ENCODE measurements around the gene SLC6A2. TPM values are rescaled to one million over a fixed set of nuclear protein-coding genes. Genes with fewer than 3 reads are reported as not detected.

Gene SLC6A2
- total and polyA plus RNA-seq, 2 of the 13 experiments (the other 11 are each of a cell fraction or from before 2014, with no cell fraction given) = 0.62 to 0.66 TPM

GRCh38 chr16:55622930-55623561, 32.7 kb upstream of the SLC6A2 start (continued):
- TF ChIP-seq IRF9 (CRISPR knock-in tag; IDR thresholded peaks at IDR 0.05; ENCODE audit: borderline replicate concordance) = peak; percentile 77
- no peak for TF ChIP-seq POLR2AphosphoS2 (IDR thresholded peaks at IDR 0.05; ENCODE audit: low read depth, low read length)
- TF ChIP-seq ZNF260 (CRISPR knock-in tag; IDR thresholded peaks at IDR 0.05; ENCODE audit: borderline replicate concordance, low read depth) = no peak
- peak; percentile 94 for TF ChIP-seq EED (CRISPR knock-in tag; IDR thresholded peaks at IDR 0.05)
- no peak for TF ChIP-seq CSRNP2 (CRISPR knock-in tag; conservative IDR thresholded peaks at IDR 0.05; ENCODE audit: low read depth)
- 0 out of 2 replicates have a peak, but pooled peaks have one; percentile 65 for TF ChIP-seq IRF1 (CRISPR knock-in tag; IDR thresholded peaks at IDR 0.05; ENCODE audit: low read depth)
- peak; percentile 93 for TF ChIP-seq ZNF687 (CRISPR knock-in tag; IDR thresholded peaks at IDR 0.05)
- TF ChIP-seq TRAFD1 (CRISPR knock-in tag; IDR thresholded peaks at IDR 0.05; ENCODE audit: borderline replicate concordance) = no peak
- no peak for TF ChIP-seq ZBTB39 (CRISPR knock-in tag; IDR thresholded peaks at IDR 0.05)
- 0 out of 2 replicates have a peak, but pooled peaks have one; percentile 85 for TF ChIP-seq ZNF75D (CRISPR knock-in tag; IDR thresholded peaks at IDR 0.05; ENCODE audit: borderline replicate concordance)
- peak; percentile 88 for TF ChIP-seq ZNF580 (CRISPR knock-in tag; IDR thresholded peaks at IDR 0.05; ENCODE audit: borderline replicate concordance, low read depth)
- TF ChIP-seq ZNF589 (CRISPR knock-in tag; conservative IDR thresholded peaks at IDR 0.05) = no peak; the same call in 1 of the 2 replicates
- TF ChIP-seq ZNF713 (CRISPR knock-in tag; IDR thresholded peaks at IDR 0.05) = 0 out of 2 replicates have a peak, but pooled peaks have one; percentile 66
